ENCODE measurements around the gene CEP152. TPM values are rescaled to one million over a fixed set of nuclear protein-coding genes. Genes with fewer than 3 reads are reported as not detected.

The CEP152 gene
- total and polyA plus RNA-seq, 2 experiments from 2014 or later, result 14.6 to 30.5 TPM

DNA sequence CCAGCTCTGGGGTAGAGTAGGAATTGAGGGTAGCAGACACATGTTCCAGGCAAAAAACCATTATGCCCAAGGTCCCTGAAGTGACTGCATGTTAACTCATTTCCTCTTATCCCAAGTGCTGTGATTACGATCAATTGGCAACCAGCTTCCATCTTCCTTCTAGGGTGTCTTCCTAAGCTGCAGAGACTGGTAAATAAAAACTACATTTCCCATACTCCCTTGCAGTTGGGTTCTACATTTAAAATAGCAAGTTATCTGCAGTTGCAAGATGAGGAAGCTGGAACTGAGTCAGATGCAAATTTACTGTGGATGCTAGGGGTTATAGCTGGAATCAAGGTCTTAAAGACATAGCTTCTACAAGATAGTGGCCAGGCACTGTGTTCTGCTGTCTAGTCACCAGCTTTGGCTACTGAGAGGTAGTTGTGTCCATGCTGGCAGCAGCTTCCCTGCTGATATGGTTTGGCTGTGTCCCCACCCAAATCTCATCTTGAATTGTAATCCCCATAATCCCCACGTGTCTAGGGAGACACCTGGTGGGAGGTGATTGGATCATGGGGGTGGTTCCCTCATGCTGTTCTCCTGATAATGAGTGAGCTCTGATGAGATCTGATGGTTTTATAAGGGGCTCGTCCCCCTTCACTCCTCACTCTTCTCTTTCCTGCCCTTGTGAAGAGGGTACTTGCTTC lies 114.1 kb downstream of the CEP152 start:
- ATAC-seq (no peak), DNase-seq (ENCODE audit: low spot score) (peak; percentile 33)
- no peak overlapping the region for H2AFZ ChIP-seq
- TF ChIP-seq REST (IDR thresholded peaks at IDR 0.05; ENCODE audit: unreplicated experiment) (no peak), ZNF331 (CRISPR knock-in tag; IDR thresholded peaks at IDR 0.05; ENCODE audit: low read depth) (no peak), CTCF (conservative IDR thresholded peaks at IDR 0.05; ENCODE audit: low read depth in 2 of 2) (peak in 1 of 2 experiments; percentile 28; a peak in 2 of 4 replicates)
- no peaks in the 10 kb centered on the region for H3K4me1 ChIP-seq (ENCODE audit: insufficient read depth)
- H3K27me3 Mint-ChIP-seq (ENCODE audit: insufficient read depth, low read depth, poor library complexity), result no peaks in the 10 kb centered on the region
- H3K27ac ChIP-seq (ENCODE audit: low read depth), result no peak overlapping the region
- H3K27ac Mint-ChIP-seq, result no peak overlapping the region
- H3K4me3 Mint-ChIP-seq, result no peak overlapping the region
- H3K27me3 ChIP-seq (ENCODE audit: insufficient read depth), result no peaks in the 10 kb centered on the region
- no peaks in the 10 kb centered on the region for H3K9me3 Mint-ChIP-seq
- H3K4me3 ChIP-seq, result no peak overlapping the region
- H3K36me3 ChIP-seq (ENCODE audit: insufficient read depth), result no peaks in the 10 kb centered on the region
- no peaks in the 10 kb centered on the region for H3K4me1 Mint-ChIP-seq
- no peak overlapping the region for H3K4me2 ChIP-seq
- H3K36me3 Mint-ChIP-seq (ENCODE audit: low read depth), result no peaks in the 10 kb centered on the region
- no peaks in the 10 kb centered on the region for H3F3A ChIP-seq (replicated peaks; ENCODE audit: low read depth)
- H4K20me1 ChIP-seq (replicated peaks; ENCODE audit: insufficient read depth), result no peaks in the 10 kb centered on the region
- H3K79me2 ChIP-seq (replicated peaks; ENCODE audit: insufficient read depth), result no peaks in the 10 kb centered on the region
- no peaks in the 10 kb centered on the region for H3K9me2 ChIP-seq (ENCODE audit: insufficient read depth)

- H2AFZ ChIP-seq, result no peak overlapping the region
- no peaks in the 10 kb centered on the region for H3K9me2 ChIP-seq (ENCODE audit: insufficient read depth)
- no peaks in the 10 kb centered on the region for H3K36me3 ChIP-seq (ENCODE audit: insufficient read depth)
- Mint-ChIP-seq H3K9me3 (no peaks in the 10 kb centered on the region), H3K27me3 (ENCODE audit: insufficient read depth, low read depth, poor library complexity) (no peaks in the 10 kb centered on the region), H3K4me1 (no peaks in the 10 kb centered on the region), H3K27ac (no peak overlapping the region), H3K4me3 (no peak overlapping the region), H3K36me3 (ENCODE audit: low read depth) (no peaks in the 10 kb centered on the region)
- no peak for DNase-seq (ENCODE audit: low spot score)
- no peaks in the 10 kb centered on the region for H3K79me2 ChIP-seq (replicated peaks; ENCODE audit: insufficient read depth)
- H3K4me1 ChIP-seq (ENCODE audit: insufficient read depth), result no peaks in the 10 kb centered on the region
- no peak overlapping the region for H3K4me2 ChIP-seq
- H3K27me3 ChIP-seq (ENCODE audit: insufficient read depth), result no peaks in the 10 kb centered on the region
- H3K4me3 ChIP-seq, result no peak overlapping the region
- no peaks in the 10 kb centered on the region for H4K20me1 ChIP-seq (replicated peaks; ENCODE audit: insufficient read depth)
- no peak for ATAC-seq
- no peaks in the 10 kb centered on the region for H3F3A ChIP-seq (replicated peaks; ENCODE audit: low read depth)
- no peak overlapping the region for H3K27ac ChIP-seq (ENCODE audit: low read depth)
- TF ChIP-seq EZH2phosphoT487 (IDR thresholded peaks at IDR 0.05; ENCODE audit: unreplicated experiment) (no peak), JUNB (IDR thresholded peaks at IDR 0.05; ENCODE audit: unreplicated experiment) (no peak)
- TF ChIP-seq, protein P1, sequence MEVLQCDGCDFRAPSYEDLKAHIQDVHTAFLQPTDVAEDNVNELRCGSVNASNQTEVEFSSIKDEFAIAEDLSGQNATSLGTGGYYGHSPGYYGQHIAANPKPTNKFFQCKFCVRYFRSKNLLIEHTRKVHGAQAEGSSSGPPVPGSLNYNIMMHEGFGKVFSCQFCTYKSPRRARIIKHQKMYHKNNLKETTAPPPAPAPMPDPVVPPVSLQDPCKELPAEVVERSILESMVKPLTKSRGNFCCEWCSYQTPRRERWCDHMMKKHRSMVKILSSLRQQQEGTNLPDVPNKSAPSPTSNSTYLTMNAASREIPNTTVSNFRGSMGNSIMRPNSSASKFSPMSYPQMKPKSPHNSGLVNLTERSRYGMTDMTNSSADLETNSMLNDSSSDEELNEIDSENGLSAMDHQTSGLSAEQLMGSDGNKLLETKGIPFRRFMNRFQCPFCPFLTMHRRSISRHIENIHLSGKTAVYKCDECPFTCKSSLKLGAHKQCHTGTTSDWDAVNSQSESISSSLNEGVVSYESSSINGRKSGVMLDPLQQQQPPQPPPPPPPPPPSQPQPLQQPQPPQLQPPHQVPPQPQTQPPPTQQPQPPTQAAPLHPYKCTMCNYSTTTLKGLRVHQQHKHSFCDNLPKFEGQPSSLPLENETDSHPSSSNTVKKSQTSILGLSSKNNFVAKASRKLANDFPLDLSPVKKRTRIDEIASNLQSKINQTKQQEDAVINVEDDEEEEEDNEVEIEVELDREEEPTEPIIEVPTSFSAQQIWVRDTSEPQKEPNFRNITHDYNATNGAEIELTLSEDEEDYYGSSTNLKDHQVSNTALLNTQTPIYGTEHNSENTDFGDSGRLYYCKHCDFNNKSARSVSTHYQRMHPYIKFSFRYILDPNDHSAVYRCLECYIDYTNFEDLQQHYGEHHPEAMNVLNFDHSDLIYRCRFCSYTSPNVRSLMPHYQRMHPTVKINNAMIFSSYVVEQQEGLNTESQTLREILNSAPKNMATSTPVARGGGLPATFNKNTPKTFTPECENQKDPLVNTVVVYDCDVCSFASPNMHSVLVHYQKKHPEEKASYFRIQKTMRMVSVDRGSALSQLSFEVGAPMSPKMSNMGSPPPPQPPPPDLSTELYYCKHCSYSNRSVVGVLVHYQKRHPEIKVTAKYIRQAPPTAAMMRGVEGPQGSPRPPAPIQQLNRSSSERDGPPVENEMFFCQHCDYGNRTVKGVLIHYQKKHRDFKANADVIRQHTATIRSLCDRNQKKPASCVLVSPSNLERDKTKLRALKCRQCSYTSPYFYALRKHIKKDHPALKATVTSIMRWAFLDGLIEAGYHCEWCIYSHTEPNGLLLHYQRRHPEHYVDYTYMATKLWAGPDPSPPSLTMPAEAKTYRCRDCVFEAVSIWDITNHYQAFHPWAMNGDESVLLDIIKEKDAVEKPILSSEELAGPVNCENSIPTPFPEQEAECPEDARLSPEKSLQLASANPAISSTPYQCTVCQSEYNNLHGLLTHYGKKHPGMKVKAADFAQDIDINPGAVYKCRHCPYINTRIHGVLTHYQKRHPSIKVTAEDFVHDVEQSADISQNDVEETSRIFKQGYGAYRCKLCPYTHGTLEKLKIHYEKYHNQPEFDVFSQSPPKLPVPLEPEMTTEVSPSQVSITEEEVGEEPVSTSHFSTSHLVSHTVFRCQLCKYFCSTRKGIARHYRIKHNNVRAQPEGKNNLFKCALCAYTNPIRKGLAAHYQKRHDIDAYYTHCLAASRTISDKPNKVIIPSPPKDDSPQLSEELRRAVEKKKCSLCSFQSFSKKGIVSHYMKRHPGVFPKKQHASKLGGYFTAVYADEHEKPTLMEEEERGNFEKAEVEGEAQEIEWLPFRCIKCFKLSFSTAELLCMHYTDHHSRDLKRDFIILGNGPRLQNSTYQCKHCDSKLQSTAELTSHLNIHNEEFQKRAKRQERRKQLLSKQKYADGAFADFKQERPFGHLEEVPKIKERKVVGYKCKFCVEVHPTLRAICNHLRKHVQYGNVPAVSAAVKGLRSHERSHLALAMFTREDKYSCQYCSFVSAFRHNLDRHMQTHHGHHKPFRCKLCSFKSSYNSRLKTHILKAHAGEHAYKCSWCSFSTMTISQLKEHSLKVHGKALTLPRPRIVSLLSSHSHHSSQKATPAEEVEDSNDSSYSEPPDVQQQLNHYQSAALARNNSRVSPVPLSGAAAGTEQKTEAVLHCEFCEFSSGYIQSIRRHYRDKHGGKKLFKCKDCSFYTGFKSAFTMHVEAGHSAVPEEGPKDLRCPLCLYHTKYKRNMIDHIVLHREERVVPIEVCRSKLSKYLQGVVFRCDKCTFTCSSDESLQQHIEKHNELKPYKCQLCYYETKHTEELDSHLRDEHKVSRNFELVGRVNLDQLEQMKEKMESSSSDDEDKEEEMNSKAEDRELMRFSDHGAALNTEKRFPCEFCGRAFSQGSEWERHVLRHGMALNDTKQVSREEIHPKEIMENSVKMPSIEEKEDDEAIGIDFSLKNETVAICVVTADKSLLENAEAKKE (CRISPR knock-in tag; IDR thresholded peaks at IDR 0.05), result no peak
Observed at GRCh38 chr15:48695827-48696573, 114.9 kb downstream of the CEP152 start.

All from GM23338 (cell line).